ENCODE measurements around the gene ASTN2. TPM values are rescaled to one million over a fixed set of nuclear protein-coding genes. Genes with fewer than 3 reads are reported as not detected.
A peak's percentile ranks its signal among the peaks of the same experiment; 100 is the strongest.

ASTN2 gene
- polyA plus RNA-seq, 1 experiment = 6.6 TPM

DNA sequence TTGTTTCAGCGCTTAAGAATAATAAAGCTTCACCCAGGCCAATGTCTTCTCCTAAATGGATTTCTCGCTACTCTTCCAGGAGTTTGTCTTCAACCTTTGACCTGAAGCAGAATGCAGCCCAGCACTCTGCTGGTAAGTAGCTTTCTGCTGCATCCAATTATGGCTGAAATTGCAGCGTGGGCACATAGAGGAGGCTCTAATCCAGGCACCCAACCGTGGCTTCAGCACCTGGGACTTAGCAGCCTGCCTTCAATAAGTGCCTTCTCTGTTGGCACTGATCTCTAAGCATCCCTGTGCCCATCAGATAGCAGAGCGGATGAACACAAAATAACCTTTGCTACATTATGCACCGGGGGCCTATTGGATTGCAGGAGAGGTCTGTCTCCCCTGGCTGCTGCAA is 622.6 kb downstream of the ASTN2 start:
- peaks cover 6% of the 10 kb centered on the region for H3K27me3 ChIP-seq (ENCODE audit: control insufficient read depth, insufficient read depth, low read length)
- ChIA-PET CTCF (no interaction called here), POLR2A (interaction anchor here (0.7 kb wide), 1 partner anchor 61 kb away, joined by 5 read pairs; no protein-coding TSS in a partner anchor)
- no peaks in the 10 kb centered on the region for H3K9me3 ChIP-seq (ENCODE audit: control insufficient read depth, insufficient read depth, low read length)
- no peak for DNase-seq (ENCODE audit: low read depth, low spot score)
- H3K27ac ChIP-seq (ENCODE audit: low read depth, low read length) = no peak overlapping the region
- no peak overlapping the region for H3K4me3 ChIP-seq (ENCODE audit: low read depth, low read length)
- no peak for TF ChIP-seq CTCF (IDR thresholded peaks at IDR 0.05; ENCODE audit: low read depth, low read length)

GRCh38 chr9:116791326-116791725 is 623.5 kb downstream of the ASTN2 start:
- H3K27ac ChIP-seq (ENCODE audit: low read depth, low read length) = no peak overlapping the region
- TF ChIP-seq CTCF (IDR thresholded peaks at IDR 0.05; ENCODE audit: low read depth, low read length) = no peak
- POLR2A ChIA-PET = no interaction called here
- no peak overlapping the region for H3K4me3 ChIP-seq (ENCODE audit: low read depth, low read length)
- CTCF ChIA-PET = no interaction called here
- H3K9me3 ChIP-seq (ENCODE audit: control insufficient read depth, insufficient read depth, low read length) = no peaks in the 10 kb centered on the region
- DNase-seq (ENCODE audit: low read depth, low spot score) = peak; percentile 11
- H3K27me3 ChIP-seq (ENCODE audit: control insufficient read depth, insufficient read depth, low read length) = peaks cover 8% of the 10 kb centered on the region

DNA sequence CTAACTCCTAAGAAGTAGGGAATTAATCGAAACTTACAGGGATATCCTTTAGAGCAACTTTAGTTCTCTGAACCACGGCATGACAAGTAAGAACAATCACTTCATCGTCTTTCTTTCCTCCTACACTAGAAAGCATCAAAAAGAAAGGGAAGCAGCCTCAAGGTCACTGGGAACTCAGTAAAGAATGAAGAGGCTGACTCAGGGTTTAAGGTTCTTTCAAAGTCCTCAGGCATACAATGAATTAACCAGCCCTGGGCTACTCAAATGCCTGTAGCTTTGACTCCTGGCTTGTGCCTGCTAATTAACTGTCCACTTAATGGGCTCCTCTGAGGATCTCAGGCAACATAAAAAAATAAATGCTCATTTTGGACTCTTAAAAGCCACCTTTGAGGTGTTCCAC is 625.8 kb downstream of the ASTN2 start:
- no peaks in the 10 kb centered on the region for H3K9me3 ChIP-seq (ENCODE audit: control insufficient read depth, insufficient read depth, low read length)
- TF ChIP-seq CTCF (IDR thresholded peaks at IDR 0.05; ENCODE audit: low read depth, low read length) = no peak
- H3K27ac ChIP-seq (ENCODE audit: low read depth, low read length) = no peak overlapping the region
- ChIA-PET CTCF (interaction anchor here (2.1 kb wide), 1 partner anchor 71 kb away, joined by 6 read pairs; no protein-coding TSS in a partner anchor), POLR2A (no interaction called here)
- no peak for DNase-seq (ENCODE audit: low read depth, low spot score)
- peaks cover 8% of the 10 kb centered on the region for H3K27me3 ChIP-seq (ENCODE audit: control insufficient read depth, insufficient read depth, low read length)
- H3K4me3 ChIP-seq (ENCODE audit: low read depth, low read length) = no peak overlapping the region

DNA sequence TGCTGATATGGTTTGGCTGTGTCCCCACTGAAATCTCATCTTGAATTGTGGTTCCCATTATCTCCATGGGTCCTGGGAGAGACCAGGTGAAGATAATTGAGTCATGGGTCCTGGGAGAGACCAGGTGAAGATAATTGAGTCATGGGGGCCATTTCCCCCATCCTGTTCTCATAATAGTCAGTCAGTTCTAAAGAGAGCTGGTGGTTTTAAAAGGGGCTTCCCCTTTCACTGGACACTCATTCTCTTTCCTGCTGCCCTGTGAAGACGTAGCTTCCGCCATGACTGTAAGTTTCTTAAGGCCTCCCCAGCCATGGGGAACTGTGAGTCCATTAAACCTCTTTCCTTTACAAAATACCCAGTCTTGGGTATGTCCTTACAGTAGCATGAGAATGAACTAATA is 628.1 kb downstream of the ASTN2 start:
- Histone ChIP-seq H3K9me3 (ENCODE audit: control insufficient read depth, insufficient read depth, low read length) (no peaks in the 10 kb centered on the region), H3K27me3 (ENCODE audit: control insufficient read depth, insufficient read depth, low read length) (peaks cover 2% of the 10 kb centered on the region), H3K4me3 (ENCODE audit: low read depth, low read length) (no peak overlapping the region), H3K27ac (ENCODE audit: low read depth, low read length) (no peak overlapping the region)
- TF ChIP-seq CTCF (IDR thresholded peaks at IDR 0.05; ENCODE audit: low read depth, low read length) = no peak
- ChIA-PET CTCF (no interaction called here), POLR2A (no interaction called here)
- DNase-seq (ENCODE audit: low read depth, low spot score) = no peak

DNA sequence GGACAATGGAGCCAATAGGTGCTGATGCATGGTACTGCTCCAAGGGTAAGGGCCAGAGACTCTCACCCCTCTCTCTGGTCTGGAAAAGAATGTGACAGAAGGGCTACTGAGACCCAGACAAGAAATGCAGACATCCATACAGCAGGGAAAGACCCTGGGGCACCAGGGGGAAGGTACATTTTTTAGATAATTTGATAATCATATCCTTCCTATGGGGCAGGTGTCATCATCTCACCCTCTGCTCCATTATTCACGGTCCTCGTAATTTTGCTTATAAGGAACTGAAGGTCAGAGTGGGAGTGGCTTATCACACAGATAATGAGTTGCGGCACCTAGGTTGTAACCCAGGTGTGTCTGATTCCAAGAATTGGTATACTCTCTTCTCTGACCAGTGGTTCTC is 637.7 kb downstream of the ASTN2 start:
- H3K27me3 ChIP-seq (ENCODE audit: control insufficient read depth, insufficient read depth, low read length) = no peaks in the 10 kb centered on the region
- no peak overlapping the region for H3K27ac ChIP-seq (ENCODE audit: low read depth, low read length)
- POLR2A ChIA-PET = no interaction called here
- CTCF ChIA-PET = interaction anchor here (0.7 kb wide), 1 partner anchor 40 kb away, joined by 3 read pairs; no protein-coding TSS in a partner anchor
- TF ChIP-seq CTCF (IDR thresholded peaks at IDR 0.05; ENCODE audit: low read depth, low read length) = no peak
- H3K4me3 ChIP-seq (ENCODE audit: low read depth, low read length) = no peak overlapping the region
- H3K9me3 ChIP-seq (ENCODE audit: control insufficient read depth, insufficient read depth, low read length) = no peaks in the 10 kb centered on the region
- no peak for DNase-seq (ENCODE audit: low read depth, low spot score)

Measured in AG04450 (cell line).